ENCODE data around the gene CDK12.

- no peak for TF ChIP-seq CTCF (IDR thresholded peaks at IDR 0.05)
- no peak for TF ChIP-seq POLR2A (IDR thresholded peaks at IDR 0.05)
These were observed 94.1 kb downstream of the CDK12 start for GRCh38 chr17:39555368-39555767.

Data from body of pancreas (tissue), 4 donors.